Stimulated activated CD8-positive, alpha-beta memory T cell treated with anti-CD3 and anti-CD28 coated beads, Interleukin-4, amount 100 ng/mL, for 24 hours (primary cell): ENCODE results near the gene ZFP1.
A peak's percentile ranks its signal among the peaks of the same experiment; 100 is the strongest.

Experiments used
- DNase-seq: peaks from one replicate; pipeline ENCODE4 v3.0.0-alpha.2; 2020; ENCODE audit warnings: low read depth

ZFP1 gene

DNA sequence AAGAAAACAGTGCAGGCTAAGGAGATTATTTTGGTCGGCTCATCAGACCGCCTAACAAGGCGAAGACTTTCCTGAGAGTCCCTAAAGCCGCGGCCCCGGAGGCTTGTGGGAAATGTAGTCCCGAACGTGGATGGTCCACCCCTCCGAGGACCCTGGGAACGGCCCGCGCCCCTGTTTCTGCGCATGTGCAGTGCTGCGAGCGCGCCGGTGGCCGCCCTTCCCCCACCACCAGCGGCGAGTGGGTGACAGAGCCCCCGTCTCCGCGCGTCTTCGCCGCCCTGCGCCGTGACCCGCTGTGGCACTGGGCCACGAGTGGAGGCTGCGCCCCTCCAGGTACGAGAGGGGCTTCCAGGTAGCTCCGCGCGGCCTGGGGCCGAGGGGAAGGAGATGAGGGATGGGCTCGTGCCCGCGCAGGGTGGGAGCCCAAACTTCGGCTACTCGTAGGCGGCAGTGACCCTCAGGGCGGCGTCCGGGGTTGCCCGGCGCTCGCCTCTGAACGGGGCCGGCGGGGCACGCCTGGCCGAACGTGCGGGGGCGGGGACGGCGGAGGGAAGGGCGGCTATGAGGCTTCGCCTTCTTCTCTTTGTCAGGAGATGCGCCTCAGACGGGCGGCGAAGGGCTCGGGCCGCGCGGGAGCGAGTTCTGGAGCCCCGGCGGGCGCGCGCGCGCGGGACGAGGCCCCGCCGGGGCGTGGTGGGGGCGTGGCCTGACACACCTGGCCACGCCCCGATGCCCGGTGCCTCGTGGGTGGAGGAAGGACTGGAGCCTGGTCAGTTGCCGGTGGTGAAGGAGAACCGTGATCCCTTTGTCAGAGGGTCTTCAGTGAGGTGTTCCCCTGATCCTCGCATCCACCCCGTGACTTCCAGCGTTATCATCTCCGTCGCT, at the start of gene ZFP1:
ZFP1 (plus strand) TSS at position 214 of the 885 bp plus-strand sequence. CDS start 4,428 bp downstream, outside the sequence.
- DNase-seq: peak; percentile 91

DNA sequence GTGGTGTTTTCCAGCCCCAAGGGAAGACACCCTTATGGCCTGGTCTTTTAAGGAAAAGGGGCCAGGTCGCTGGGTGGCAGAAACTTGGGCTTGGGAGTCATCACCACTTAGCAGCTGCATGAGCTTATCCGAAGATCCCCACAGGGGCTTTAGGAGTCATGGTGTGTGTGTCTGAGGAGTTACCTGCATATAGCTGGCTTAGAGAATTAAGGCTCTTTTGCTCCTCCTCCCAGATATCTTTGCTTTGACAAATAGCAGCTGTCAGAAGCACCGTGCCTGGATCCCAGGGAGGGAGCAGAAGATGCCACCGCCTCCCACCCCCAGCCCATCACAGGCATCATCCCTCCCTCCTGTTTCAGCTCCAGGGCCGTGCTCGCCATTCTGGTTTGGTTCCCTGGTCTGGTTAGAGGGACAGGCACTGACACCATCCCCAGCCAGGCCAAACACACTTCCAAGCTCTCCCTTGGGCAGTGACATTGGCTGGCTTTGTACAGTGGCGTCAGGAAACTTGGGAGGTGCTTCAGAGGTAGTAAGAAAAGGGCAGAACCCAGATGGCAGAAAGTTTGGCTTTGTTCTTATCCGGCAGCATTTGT, 49.2 kb upstream of the ZFP1 start:
- no peak for DNase-seq

DNA sequence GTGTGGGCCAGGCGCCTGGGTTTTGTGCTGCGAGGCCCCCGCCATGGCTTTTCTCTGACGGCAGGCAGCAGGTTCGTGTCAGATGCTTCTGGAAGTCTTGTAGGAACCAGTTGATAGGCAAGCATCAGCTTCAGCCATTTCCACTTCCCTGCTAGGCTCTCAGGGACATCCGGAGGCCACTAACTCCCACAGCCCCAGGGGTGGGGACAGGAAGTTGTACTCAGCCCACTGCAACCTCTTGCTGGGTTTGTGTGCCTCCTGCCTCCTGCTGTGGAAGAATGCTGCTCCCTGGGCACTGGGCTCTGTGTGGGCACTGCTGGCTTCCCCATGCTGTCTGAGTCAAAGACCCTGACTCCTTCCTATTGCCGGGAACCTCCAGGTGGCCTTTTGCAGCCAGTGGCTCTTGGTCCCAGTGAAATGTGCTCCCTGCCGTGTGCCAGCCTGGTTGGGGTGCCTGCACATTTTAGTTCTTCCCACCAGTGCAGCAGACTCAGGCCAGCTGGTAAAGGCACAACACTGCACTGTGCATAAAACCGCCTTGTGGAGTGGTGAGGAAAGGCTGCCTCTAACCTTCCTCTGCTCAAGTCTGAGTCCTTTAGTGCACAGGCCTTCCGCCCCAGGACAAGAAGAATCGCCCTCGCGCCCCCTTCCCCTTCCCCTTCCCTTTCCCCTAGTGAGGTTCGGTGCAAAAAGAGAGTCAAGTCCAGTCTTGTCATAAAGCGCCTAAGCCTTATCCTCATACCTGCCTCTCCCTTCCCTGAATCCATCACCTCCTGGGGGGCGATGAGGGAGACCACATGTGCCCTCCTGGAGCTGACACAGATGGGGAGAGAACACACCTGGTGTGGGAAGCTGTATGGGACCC, 48.4 kb upstream of the ZFP1 start:
- peak; percentile 22 for DNase-seq

DNA sequence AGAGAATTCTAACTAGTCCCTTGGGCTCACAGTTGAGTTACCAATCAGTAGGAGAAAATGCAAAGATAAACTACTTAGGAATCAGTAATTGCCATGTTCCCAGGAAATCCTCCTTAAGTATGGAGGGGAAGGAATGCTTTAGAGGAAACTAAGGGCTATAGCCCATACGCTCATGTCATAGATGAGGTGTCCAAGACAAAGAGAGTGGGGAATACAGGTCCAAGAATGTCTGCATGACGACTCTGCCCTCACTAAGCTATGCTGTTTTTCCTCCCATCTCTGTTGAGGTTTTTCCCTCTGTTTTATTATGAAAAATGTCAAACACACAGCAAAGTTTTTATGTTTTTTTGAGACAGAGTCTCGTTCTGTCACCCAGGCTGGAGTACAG, 47.7 kb upstream of the ZFP1 start:
- DNase-seq: no peak

DNA sequence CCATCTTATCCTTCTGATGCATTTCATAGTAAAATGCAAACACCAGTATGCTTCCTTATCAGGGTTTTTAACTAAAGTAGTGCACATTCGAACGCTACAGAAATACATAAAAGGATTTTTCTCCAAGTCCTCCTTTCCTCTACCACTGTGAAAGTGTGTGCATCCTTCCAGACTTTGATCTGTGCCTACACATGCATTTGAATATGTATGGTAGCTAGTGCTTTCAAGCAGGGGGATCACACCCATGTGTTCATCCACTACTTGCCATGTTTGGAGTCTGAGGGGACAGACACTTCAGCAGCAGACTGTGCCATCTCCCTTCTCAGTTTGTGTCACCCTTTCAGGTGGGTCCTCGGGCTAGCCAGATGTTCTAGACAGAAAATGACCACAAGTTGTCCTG, 46.7 kb upstream of the ZFP1 start:
- DNase-seq: no peak

DNA sequence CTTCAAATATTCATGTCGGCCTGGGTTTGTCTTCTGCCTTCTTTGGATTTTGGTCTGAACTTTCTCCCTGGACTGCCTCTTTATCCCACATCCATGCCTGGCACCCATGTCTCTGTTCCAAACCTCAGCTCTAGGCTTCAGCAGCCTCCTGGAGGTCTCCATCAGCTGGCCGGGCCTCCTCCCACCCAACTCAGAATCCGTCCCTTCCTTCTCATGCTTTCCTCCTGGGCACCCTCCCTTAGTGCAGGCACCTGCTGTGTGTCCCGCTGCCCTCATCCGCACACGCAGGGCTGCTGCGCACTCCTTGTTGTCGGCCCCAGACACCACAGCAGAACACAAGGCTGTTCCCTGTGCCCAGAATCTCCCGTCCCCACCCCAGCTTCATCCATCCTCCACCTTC, 45.7 kb upstream of the ZFP1 start:
- DNase-seq: no peak

DNA sequence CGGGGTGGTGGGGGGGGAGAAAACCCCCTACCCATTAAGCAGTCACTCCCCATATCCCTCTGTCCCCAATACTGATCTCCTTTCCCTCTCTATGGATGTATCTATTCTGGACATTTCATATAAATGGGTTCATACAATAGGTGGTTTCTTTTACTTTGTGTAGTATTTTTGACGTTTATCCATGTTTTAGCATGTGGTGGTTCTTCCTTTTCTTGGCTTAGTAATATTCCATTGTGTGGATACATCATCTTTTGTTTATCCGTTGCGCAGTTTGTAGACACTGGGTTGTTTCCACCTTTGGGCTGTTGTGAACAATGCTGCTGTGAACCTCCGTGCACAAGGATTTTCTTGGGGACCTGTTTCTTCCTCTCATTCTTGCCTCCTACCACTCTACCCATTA, 44.3 kb upstream of the ZFP1 start:
- no peak for DNase-seq

DNA sequence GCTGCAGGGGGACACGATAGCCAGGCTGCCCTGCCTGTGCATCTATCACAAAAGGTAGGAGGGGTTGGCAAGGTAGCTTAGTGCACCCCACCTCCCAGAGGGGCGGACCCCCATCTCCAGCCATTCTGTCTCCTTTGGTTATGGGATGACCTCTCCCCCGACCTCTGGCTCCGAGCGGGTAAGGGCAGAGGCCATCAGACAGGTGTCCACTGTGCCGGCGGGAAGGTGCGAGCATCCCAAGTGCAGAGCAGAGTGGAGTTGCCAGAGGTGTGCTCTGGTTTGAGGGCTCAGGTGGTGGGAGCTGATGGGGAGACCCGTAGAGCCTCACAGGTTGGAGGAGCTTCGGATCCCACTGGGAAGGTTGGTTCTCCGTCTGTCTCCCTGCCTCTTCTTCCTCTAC, 43.5 kb upstream of the ZFP1 start:
- no peak for DNase-seq

DNA sequence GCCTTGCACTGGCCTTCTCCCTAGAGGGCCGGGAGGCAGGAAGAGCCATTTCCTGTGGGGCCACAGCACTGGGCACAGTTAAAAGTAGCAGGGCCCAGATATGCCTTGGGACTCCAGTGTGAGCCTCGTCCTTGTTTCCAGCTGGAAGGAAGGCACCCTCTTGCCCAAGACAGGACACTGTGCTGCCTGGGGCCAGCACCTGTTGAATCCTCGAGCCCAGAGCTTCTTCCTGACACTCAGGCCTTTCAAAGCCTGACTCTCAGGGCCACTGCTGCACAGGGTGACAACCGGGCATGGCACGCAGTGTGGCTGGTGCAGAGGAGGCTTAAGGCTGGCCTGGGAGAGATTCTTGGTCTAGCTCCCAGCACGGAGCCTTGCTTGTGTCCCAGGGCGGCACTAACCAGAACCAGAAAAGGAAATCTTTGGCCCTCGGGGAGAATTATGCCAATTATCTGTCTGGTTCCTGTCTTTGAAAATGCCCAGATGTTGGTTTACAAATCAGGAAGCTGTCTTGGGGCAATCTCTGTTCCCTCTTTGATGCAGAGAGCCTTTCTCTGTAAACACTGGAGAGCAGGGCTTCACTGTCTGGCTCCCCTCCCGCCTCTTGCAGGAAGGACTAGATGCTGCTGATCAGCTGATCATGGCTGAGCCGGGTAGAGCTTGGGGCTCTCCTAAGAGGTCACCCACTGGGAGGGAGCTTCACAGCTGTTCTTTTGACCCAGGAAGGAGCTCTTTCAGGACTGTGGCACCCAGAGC, 42.8 kb upstream of the ZFP1 start:
- no peak for DNase-seq

DNA sequence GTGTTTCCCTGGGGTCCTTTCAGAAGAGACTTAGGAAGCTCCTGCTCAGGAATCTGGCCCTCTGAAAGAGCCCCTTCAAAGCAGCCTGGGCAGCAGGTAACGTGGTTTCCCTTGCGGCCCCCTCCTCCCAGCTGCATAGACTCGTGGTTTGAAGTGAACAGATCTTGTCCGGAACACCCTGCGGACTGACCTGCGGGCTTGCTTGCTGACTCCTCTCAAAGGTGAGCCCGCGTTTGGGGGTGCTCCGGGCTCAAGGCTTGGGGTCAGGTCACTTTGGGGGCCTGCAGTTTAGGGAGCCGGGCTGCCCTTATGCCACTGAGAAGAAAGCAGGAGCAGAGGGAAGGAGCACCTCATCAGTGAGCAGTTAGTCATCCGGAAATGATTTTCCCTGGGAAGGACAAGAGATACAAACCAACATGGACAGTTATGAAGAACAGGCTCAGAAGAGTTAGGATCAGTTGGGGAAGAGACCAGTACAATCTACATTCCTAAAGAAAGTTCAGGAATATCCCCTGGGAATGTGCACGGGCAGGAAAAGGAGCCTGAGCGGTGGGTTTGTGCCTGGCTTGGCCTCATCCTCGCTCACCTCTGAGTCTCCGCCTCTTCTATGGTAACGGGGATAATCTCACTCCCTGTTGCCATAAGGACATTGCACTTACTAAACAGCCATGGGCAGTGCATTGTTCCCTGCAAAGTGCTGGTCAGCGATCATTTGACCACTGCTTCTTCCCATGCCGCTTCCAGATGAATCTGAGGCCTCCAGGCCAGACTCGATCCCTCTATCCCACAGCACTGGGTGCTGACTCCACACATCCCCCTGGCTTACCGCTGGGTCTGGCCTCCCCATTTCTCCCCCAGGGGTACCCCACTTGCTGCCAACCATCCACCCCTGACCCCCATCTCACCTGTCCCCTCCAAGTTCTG, 41.7 kb upstream of the ZFP1 start:
- no peak for DNase-seq

DNA sequence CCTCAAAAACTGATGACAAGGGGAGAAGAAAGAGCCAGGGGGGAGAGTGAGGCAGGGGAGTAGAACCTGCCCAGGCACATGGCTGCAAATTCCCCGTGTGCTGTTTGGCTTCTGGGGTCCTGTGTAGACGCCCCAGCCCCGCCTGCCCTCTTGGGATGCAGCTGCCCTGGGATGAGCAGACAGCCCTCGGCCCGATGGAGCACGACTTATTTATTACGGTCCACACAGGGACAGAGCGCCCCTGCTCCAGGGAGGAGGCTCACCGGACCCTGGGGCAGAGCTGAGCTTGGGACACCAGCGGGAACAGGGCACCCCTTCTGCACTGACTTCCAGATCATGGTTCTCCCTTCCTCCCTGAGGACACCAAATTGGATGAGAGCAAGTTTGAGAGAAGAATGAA, 40.8 kb upstream of the ZFP1 start:
- no peak for DNase-seq

DNA sequence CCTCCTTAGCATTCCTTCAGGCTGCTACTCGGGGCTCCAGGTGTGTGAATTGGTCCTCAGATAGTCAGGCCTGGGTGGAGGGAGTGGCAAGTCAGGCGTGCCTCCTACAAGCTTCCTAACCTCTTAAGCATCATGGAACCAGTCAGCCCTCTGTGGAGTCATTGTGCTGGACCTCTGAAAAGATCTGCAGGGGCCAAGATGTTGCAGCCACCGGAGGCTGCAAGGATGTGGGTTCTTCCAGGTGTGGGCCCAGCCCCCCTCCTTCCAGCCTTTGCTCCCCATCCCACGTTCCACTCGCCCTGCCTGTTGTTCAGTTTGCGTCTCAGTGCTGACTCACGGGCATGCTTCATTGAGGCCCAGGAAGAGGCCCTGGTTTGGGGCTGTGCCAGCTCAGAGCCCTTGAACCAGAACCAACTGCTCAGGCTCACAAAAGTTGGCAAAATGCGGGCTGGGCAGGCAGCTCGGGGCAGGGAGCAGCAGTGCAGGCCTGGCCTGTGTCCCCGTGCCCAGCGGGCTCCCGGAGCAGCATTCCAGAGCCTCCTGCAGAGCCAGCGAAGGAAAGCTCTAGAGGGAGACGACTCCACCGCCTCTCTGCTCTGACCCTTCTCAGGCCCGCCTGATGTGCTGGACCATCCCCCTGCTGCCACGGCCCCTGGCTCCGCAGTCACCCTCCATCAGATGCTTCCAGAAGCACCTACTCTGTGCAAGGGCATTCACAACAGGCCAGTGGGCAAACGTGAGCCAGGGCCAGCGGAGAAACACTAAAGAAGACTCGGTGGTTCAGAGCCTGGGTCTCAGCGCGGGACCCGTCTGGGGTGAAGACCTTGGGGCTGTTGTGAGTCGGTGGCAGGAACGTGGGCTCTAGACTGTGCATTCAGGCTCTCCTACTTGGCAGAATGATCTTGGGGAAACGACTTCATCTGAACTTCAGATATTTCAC, 39.3 kb upstream of the ZFP1 start:
- peak; percentile 54 for DNase-seq

DNA sequence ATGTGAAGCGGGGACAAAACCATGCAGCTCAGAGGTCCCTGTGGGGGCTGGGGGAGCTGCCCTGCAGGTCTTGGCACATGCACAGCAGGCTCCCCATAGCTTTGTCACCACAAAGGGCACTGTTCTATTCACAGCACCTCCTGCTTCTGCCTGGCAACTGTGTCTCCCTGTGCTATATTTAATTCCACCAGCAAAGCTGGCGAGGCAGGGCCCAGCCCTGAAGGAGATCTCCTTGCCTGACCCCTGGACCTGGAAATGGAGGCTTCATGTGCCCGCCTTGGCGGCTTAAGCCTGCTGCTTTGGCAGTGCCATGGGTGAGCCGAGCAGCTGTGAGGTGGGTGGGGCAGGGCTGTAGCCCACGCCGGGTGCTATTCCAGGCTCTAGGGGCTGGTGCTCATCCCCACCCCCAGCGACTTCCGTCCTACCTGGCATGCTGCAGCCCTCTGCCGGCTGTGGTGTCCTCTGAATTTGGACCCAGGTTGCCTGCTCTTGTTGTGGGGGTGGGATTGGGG, 38.5 kb upstream of the ZFP1 start:
- DNase-seq: no peak

DNA sequence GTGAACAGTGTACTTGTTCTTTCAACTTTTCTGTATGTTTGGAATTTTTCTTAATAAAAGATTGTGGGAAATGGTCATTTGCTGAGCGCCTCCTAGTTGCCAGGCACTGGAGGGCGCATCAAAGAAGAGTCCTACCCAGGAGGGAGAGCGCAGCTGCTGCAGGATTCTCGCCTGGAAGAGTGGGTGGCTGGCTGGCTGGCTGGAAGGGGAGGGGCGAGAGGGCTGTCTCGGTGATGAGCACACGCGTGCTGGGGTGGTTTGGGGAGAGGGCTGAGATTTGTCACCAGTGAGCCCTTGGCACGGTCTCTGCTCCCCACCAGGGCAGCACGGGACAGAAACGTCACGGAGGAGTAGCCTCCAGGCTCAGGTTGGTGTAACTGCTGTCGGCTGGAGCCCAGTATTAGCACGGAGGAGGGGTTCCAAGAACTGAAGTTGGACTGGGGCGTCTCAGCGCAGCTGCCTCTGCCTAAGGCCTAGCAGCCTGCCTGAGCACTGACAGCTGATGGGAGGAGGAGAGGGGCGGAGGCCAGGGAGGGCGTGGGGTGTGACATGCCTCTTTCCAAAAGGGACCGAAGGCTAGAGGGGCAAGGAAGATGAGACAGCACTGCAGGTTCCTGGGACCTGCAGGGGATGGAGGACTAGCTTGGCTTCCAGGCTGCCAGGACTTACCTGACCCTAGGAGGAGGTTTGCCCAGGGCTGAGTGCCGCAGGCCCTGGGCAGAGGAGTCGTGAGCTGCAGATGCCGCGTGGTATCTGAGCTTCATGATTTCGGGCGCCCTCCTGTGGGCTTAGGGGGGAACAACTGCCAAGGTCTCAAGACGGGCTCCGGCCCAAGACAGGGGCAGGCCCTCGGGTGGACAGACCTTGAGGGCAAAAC, 37.4 kb upstream of the ZFP1 start:
- peak; percentile 70 for DNase-seq

DNA sequence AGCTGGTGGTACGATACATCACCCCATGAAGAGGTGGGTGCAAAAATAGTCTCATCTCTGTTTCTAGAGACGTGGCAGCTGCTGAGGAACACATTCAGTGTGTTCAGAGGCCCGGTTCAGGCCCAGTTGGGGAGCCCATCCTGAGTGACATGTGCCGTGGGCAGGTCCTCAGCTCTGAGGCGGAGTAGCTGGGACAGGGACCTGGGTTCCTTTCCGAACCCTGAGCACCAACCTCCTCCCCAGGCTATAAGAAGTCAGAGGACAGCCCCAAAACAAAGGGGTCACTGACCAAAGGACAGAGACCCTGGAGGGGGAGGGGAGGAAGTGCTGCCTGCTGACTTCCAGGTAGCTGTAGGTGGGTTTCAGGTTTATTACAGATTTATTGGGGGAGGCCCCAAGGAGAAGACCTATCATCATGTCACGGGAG, 36.8 kb upstream of the ZFP1 start:
- DNase-seq: no peak

DNA sequence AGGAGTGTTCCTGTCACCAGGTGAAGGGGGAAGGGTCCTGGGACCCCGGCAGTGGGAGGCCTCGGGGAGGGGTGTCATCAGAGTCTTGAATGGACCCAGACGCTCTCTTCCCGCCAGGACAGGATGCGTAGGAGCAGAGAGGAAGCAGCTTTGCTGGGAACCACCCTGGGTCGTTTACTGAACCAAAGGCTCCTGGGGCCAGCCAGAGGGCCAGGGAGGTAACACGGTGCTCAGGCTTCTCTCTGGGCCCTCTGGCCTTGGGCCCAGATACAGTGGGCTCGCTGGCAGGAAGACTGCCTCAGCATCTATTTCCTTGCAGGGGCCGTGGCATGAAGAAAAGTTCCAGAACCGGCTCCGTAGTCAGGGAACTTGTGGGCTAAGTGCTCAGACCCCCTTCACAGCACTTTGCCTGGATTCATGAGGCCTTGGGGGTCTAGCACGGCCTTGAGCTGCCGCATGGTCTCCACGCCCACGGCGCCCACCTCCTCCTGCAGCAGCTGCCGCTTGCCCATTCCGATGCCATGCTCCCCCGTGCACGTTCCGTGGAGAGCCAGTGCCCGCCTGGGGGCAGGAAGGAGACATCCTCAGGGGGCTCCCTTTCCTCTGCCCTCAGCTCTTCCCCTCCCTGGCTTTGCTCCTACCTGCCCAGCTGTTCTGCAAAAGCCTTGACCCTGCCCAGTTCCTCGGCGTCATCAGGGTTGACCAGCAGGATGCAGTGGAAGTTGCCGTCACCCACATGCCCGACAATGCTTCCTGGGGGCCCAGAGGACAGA, 36.2 kb upstream of the ZFP1 start:
- no peak for DNase-seq

DNA sequence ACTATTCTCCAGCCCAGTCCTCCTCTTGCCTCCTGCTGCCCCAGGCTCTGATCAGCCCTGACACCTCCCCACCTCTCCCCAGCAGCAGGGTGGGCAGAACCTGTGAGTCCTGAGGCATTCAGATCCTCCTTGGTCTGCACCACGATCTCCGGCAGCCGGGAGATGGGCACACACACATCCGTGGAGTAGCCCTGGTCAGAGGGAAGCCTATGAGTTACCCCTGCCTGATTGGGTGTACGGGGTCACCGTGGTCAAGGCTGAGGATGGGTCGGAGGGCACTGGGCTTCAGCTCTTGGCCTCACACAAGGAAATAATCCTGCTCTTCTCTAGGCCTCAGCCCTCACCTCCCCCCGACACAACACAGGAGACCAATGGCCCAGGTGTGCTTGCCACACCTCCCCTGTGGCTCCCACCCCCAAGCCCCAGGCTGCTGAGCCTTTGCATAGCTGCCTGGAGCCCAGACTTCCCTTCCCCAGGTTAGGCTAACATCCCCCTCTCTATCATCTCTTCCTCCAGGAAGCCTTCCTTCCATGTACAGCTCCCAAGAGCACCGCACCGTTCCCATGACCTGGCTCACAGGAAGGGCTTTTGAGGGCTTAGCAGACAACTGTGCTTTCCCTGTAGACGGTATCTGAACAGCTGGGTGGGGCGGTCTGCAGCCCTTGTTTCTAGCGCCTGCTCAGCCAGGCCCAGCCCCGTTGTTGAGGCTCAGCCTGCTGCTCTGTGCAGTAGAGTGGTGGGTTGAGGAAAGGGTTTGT, 35.4 kb upstream of the ZFP1 start:
- DNase-seq: no peak
